Smooth muscle cell of bladder (primary cell): Measurements from ENCODE around the gene FCRL1. TPM values are rescaled to one million over a fixed set of nuclear protein-coding genes. Genes with fewer than 3 reads are reported as not detected.

ENCODE experiments used
- total RNA-seq: library from RNA; depleted of rRNA; stranded (reverse); fragments of >200 nt; gene quantifications from 2 replicates; pipeline ENCODE4 v1.2.3, GENCODE V29; 2014

FCRL1 gene, protein sequence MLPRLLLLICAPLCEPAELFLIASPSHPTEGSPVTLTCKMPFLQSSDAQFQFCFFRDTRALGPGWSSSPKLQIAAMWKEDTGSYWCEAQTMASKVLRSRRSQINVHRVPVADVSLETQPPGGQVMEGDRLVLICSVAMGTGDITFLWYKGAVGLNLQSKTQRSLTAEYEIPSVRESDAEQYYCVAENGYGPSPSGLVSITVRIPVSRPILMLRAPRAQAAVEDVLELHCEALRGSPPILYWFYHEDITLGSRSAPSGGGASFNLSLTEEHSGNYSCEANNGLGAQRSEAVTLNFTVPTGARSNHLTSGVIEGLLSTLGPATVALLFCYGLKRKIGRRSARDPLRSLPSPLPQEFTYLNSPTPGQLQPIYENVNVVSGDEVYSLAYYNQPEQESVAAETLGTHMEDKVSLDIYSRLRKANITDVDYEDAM
- not detected in 2 replicates for total RNA-seq

DNA sequence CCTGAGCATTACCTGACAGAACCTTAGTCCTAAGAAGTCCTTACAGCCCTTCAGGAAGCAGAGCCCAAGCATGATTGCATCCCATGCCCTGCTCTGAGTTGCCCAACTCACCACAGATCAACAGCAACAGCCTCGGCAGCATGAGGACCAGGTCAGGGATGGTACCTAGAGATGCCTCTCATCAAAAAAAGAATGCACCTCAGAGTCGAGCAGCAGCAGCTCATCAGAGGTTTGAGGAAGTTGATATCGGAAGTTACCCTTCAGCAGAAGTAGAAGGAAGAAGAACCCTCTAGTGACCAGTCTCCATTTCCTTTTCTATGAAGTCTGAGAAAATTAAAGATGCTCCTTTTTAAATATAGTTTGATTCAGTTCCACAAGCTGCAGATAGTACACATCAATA is at the start of gene FCRL1:
FCRL1 (minus strand) TSS at position 225 of the 400 bp plus-strand sequence; CDS start at position 142, 83 bp downstream.

DNA sequence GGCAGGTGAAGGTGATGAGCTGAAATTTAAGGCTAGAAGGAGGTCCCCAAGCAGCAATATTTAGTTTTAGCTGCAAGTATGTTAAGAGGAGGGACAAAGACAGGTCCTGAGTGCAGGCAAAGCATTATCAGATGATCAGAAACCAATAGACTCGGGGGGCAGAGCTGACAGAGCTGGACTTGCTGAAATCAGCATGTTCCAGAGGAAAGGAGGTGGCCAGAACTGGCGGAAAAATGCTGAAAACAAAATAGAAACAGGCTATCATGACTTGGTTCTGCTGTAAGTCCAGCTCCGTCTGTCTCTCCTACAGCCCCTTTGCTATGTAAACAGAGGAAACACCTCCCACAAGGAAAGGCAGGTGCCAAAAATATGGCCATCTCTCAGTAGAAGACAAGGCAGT is 21.8 kb upstream of the FCRL1 start, which contains the start of gene CD5L:
CD5L (minus strand) TSS at position 101 of the 400 bp plus-strand sequence. CDS start 107 bp downstream, outside the sequence.

DNA sequence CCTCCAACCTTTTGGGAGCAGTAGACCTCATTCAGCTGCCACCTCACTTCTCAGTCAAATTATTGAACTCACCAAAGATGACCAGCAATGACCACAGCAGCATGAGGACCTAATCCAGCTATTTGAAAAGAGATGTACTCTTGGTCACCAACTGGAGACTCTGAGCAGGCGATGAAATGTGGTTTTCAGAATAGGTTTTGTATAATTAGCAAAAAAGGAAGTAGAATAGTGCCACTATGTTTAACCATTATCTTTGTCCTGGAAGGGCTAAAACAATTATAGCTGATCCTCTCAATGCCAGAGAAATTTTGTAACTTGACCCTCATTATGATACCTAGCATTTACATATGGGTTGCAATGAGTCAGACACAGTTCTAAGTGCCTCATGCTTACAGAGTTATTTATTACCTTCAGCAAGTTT is 42.9 kb downstream of the FCRL1 start, which contains the start of gene FCRL2:
FCRL2 (minus strand) TSS at position 162 of the 421 bp plus-strand sequence; CDS start at position 103, 59 bp downstream.

Other genes with a start within 250 kb of the FCRL1 start
- gene FCRL4, start 222.0 kb downstream of the FCRL1 start, total RNA-seq: not detected in 2 replicates
- gene FCRL3, start 119.4 kb downstream of the FCRL1 start, total RNA-seq: not detected in 2 replicates
- gene FCRL2, start 43.0 kb downstream of the FCRL1 start, total RNA-seq: not detected in 2 replicates
- not detected in 2 replicates for gene CD5L, start 21.7 kb upstream of the FCRL1 start, total RNA-seq
- gene KIRREL1, start 173.5 kb upstream of the FCRL1 start, total RNA-seq: 95.4 and 131 TPM in 2 replicates